Panc1 (cell line): ENCODE results near the gene CD44. TPM values are rescaled to one million over a fixed set of nuclear protein-coding genes. Genes with fewer than 3 reads are reported as not detected.
A peak's percentile ranks its signal among the peaks of the same experiment; 100 is the strongest.

Experiments
- ATAC-seq: fragments of 200-7000 bp; cut with Tn5 transposase; 2 replicates; pipeline ENCODE4 v1.9.1; 2020; ENCODE audit warnings: mild to moderate bottlenecking, moderate library complexity
- BruUV-seq: library from RNA; stranded (reverse); fragments of 400-500 nt; replicated peaks from 2 replicates; lab custom pipeline; 2021; lab: Mats Ljungman, UMichigan
- CTCF ChIA-PET: fragments of 300-600 bp; sonication (Branson Sonifier 250); formaldehyde crosslinking; loops from one replicate; lab custom pipeline; 2022; ENCODE audit warnings: antibody characterized with exemption; lab: Charles Lee
- POLR2A ChIA-PET: fragments of 300-600 bp; sonication (Branson Sonifier 250); formaldehyde crosslinking; loops from one replicate; lab custom pipeline; 2022; ENCODE audit warnings: antibody characterized with exemption; lab: Charles Lee
- DNase-seq: peaks from one replicate; pipeline ENCODE4 v3.0.0-alpha.2; 2010; ENCODE audit warnings: low read depth, low spot score
- H3K27ac ChIP-seq: 2 replicates; pipeline ENCODE4 v1.5.1; 2011; ENCODE audit warnings: mild to moderate bottlenecking, low read length, inconsistent platforms
- H3K27me3 ChIP-seq: fragments of 200-500 bp; sonication (Bioruptor generic); 2 replicates; pipeline ENCODE4 v1.6.0; 2014; ENCODE audit warnings: low read length, inconsistent platforms; ENCODE audit not compliant: control insufficient read depth, insufficient read depth
- H3K36me3 ChIP-seq: fragments of 200-500 bp; sonication (Bioruptor generic); 2 replicates; pipeline ENCODE4 v1.5.1; 2014; ENCODE audit warnings: inconsistent platforms, mild to moderate bottlenecking, low read length, moderate library complexity; ENCODE audit not compliant: control insufficient read depth, insufficient read depth
- H3K4me1 ChIP-seq: 2 replicates; pipeline ENCODE4 v1.5.1; 2011; ENCODE audit warnings: inconsistent platforms, mild to moderate bottlenecking, low read length, moderate library complexity; ENCODE audit not compliant: control insufficient read depth, insufficient read depth
- H3K4me3 ChIP-seq, 2 experiments: 2 replicates each; pipeline ENCODE4 v1.5.1; 2011 to 2012; ENCODE audit warnings: low read depth in 2 of 2, low read length in 2 of 2, mild to moderate bottlenecking in 2 of 2, inconsistent platforms in 1 of 2, moderate library complexity in 1 of 2
- H3K9me3 ChIP-seq: fragments of 200-500 bp; sonication (Bioruptor generic); 2 replicates; pipeline ENCODE4 v1.5.1; 2014; ENCODE audit warnings: low read depth, mild to moderate bottlenecking, inconsistent platforms, low read length, moderate library complexity; ENCODE audit not compliant: control insufficient read depth, insufficient read depth
- POLR2AphosphoS5 ChIP-seq: IDR thresholded peaks from 2 replicates; pipeline ENCODE4 v1.6.1; 2012; ENCODE audit warnings: mild to moderate bottlenecking, low read depth, low read length, moderate library complexity
- SIN3A ChIP-seq: IDR thresholded peaks from 2 replicates; pipeline ENCODE4 v1.6.1; 2012; ENCODE audit warnings: low read depth, mild to moderate bottlenecking, low read length, moderate library complexity, borderline replicate concordance; ENCODE audit not compliant: insufficient read depth
- TCF7L2 ChIP-seq: IDR thresholded peaks from 2 replicates; pipeline ENCODE4 v1.6.1; 2011; ENCODE audit warnings: mild to moderate bottlenecking, low read depth, low read length, inconsistent platforms
- in situ Hi-C: cut with HindIII; loops from 2 replicates; pipeline ENCODE4 v1.10.0; 2016; ENCODE audit warnings: low sequenced_read_pairs, low pct_unique_long_range_greater_than_20kb
- intact Hi-C: fragments of 100-400 bp; cut with micrococcal nuclease; formaldehyde crosslinking; loops from one replicate; pipeline ENCODE4 v1.10.0; 2022; ENCODE audit not compliant: unreplicated experiment
- total RNA-seq: library from RNA; stranded (reverse); gene quantifications from one replicate; pipeline ENCODE4 v1.2.1, GENCODE V29; 2021; ENCODE audit not compliant: unreplicated experiment
- TF ChIP-seq, protein P1 (sequence below), 2 experiments: IDR thresholded peaks; 2 replicates each; pipeline ENCODE4 v1.6.1; 2011 to 2012; ENCODE audit warnings: low read depth in 2 of 2, control low read depth in 1 of 2, low read length in 1 of 2, mild to moderate bottlenecking in 1 of 2, moderate library complexity in 1 of 2; ENCODE audit not compliant: insufficient read depth in 1 of 2
- TF ChIP-seq, protein P2 (sequence below): fragments of 450-650 bp; IDR thresholded peaks from 2 replicates; pipeline ENCODE4 v1.5.1; 2017; ENCODE audit warnings: mild to moderate bottlenecking

Gene CD44
- total RNA-seq, 1 experiment from 2014 or later: 1,819 TPM

DNA sequence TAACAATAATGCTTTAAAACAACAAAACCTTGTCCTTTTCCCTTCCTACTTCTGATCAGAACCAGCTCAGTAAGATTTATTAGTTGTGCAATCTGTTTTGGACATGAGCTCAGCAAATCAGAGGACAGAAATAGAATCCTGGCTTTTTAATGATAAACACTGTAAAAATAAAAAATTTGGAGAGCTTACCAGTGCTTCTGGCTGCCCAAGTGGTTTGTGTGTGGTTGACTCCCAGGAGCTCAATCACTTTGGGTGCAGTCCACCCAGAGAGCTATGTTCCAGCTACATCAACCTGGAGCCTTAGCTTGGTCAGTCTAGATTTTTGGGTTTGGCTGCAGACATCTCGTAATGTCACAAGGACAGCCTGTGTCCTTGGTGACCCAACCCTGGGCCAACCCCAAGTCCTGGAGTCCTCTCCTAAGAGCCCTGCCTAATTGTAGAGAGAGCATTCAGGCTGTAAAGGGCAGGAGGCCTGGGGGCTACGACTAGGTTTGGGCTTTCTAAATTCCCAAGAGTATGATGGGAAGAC lies 28.5 kb downstream of the CD44 start:
- intact Hi-C loops: no loop called here
- CTCF ChIA-PET: interaction anchor here (0.6 kb wide), 1 partner anchor 980 kb away, joined by 3 read pairs; no protein-coding TSS in a partner anchor
- Histone ChIP-seq H3K9me3 (no peaks in the 10 kb centered on the region), H3K27me3 (no peaks in the 10 kb centered on the region), H3K36me3 (peaks cover 10% of the 10 kb centered on the region; the same call in 1 of the 2 replicates), H3K4me1 (peaks cover 100% of the 10 kb centered on the region), H3K4me3 (no peak overlapping the region), H3K27ac (peak overlapping the region; percentile 99)
- ATAC-seq: no peak
- no peak for DNase-seq
- POLR2A ChIA-PET: interaction anchor here (0.7 kb wide), 1 partner anchor 245 kb away, joined by 6 read pairs; no protein-coding TSS in a partner anchor
- in situ Hi-C loops: no loop called here
- BruUV-seq: no TSS peak
- TF ChIP-seq POLR2AphosphoS5: no peak; the same call in 1 of the 2 replicates
- no peak for TF ChIP-seq SIN3A
- no peak for TF ChIP-seq TCF7L2
- TF ChIP-seq, protein P1, sequence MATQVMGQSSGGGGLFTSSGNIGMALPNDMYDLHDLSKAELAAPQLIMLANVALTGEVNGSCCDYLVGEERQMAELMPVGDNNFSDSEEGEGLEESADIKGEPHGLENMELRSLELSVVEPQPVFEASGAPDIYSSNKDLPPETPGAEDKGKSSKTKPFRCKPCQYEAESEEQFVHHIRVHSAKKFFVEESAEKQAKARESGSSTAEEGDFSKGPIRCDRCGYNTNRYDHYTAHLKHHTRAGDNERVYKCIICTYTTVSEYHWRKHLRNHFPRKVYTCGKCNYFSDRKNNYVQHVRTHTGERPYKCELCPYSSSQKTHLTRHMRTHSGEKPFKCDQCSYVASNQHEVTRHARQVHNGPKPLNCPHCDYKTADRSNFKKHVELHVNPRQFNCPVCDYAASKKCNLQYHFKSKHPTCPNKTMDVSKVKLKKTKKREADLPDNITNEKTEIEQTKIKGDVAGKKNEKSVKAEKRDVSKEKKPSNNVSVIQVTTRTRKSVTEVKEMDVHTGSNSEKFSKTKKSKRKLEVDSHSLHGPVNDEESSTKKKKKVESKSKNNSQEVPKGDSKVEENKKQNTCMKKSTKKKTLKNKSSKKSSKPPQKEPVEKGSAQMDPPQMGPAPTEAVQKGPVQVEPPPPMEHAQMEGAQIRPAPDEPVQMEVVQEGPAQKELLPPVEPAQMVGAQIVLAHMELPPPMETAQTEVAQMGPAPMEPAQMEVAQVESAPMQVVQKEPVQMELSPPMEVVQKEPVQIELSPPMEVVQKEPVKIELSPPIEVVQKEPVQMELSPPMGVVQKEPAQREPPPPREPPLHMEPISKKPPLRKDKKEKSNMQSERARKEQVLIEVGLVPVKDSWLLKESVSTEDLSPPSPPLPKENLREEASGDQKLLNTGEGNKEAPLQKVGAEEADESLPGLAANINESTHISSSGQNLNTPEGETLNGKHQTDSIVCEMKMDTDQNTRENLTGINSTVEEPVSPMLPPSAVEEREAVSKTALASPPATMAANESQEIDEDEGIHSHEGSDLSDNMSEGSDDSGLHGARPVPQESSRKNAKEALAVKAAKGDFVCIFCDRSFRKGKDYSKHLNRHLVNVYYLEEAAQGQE (IDR thresholded peaks at IDR 0.05; ENCODE audit: insufficient read depth in 1 of 2, low read depth in 2 of 2, low read length in 1 of 2): no peak
- TF ChIP-seq, protein P2, sequence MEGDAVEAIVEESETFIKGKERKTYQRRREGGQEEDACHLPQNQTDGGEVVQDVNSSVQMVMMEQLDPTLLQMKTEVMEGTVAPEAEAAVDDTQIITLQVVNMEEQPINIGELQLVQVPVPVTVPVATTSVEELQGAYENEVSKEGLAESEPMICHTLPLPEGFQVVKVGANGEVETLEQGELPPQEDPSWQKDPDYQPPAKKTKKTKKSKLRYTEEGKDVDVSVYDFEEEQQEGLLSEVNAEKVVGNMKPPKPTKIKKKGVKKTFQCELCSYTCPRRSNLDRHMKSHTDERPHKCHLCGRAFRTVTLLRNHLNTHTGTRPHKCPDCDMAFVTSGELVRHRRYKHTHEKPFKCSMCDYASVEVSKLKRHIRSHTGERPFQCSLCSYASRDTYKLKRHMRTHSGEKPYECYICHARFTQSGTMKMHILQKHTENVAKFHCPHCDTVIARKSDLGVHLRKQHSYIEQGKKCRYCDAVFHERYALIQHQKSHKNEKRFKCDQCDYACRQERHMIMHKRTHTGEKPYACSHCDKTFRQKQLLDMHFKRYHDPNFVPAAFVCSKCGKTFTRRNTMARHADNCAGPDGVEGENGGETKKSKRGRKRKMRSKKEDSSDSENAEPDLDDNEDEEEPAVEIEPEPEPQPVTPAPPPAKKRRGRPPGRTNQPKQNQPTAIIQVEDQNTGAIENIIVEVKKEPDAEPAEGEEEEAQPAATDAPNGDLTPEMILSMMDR: no peak

DNA sequence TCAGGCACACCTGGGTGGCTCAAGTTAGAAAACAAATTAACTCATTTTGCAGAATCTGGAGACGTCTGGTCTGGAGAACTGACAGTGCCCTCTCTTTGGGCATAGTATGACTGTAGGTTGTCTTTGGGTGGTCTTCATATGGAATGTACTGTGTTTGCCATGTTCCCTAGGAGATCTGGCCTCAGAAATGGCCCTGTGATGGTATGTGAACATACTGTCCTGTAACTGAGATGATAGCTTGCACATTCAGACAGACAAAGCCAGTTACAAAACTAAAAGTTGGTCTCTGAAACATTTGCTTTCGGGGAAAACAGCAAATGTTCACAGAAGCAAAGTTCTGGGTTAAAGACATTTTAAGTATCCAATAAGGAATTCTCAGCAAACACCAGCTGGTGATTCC lies 29.7 kb downstream of the CD44 start:
- CTCF ChIA-PET: no interaction called here

More for the DNA sequence above, 29.7 kb downstream of the CD44 start:
- no TSS peak for BruUV-seq
- POLR2A ChIA-PET: no interaction called here
- ATAC-seq (no peak), DNase-seq (no peak)
- intact Hi-C loops: no loop called here
- Histone ChIP-seq H3K4me3 (no peak overlapping the region), H3K27ac (peak overlapping the region; percentile 99), H3K36me3 (peaks cover 12% of the 10 kb centered on the region; the same call in 1 of the 2 replicates), H3K9me3 (no peaks in the 10 kb centered on the region), H3K4me1 (peaks cover 100% of the 10 kb centered on the region), H3K27me3 (no peaks in the 10 kb centered on the region)
- in situ Hi-C loops: no loop called here
- peak; percentile 18; the same call in 1 of the 2 replicates for TF ChIP-seq POLR2AphosphoS5
- TF ChIP-seq, protein P2: no peak
